HT-29 (cell line): ENCODE measurements around the gene PRG3. TPM values are rescaled to one million over a fixed set of nuclear protein-coding genes. Genes with fewer than 3 reads are reported as not detected.

Experiments used
- DNase-seq: peaks from one replicate; pipeline ENCODE4 v3.0.0-alpha.2; 2015; ENCODE audit warnings: low spot score
- total RNA-seq: library from RNA; depleted of rRNA; stranded (reverse); fragments of >200 nt; shearing (Covaris generic); gene quantifications from 2 replicates; pipeline ENCODE4 v1.2.3, GENCODE V29; 2014

The PRG3 gene
- total RNA-seq, 1 experiment from 2014 or later: not detected

- no peak for DNase-seq
Observed at GRCh38 chr11:57391539-57391938, 10.6 kb upstream of the PRG3 start.

GRCh38 chr11:57391111-57391510 is 10.2 kb upstream of the PRG3 start:
- DNase-seq: no peak

- no peak for DNase-seq
Observed at GRCh38 chr11:57390535-57390934, 9.6 kb upstream of the PRG3 start, which contains the start of gene PRG2. Gene PRG2, minus strand, starts transcription at chr11:57390650. Its CDS starts 706 bp downstream, at chr11:57389944.

- no peak for DNase-seq
Observed at GRCh38 chr11:57387289-57388030, 6.5 kb upstream of the PRG3 start.

- no peak for DNase-seq
Observed at GRCh38 chr11:57386178-57386940, 5.4 kb upstream of the PRG3 start.

GRCh38 chr11:57379732-57380131 is 1.2 kb downstream of the PRG3 start:
- DNase-seq: peak; percentile 28

GRCh38 chr11:57378186-57378585 is 2.8 kb downstream of the PRG3 start:
- no peak for DNase-seq

GRCh38 chr11:57377107-57377506 is 3.8 kb downstream of the PRG3 start:
- DNase-seq: no peak

GRCh38 chr11:57376095-57377090 is 4.6 kb downstream of the PRG3 start:
- no peak for DNase-seq

GRCh38 chr11:57375490-57375889 is 5.5 kb downstream of the PRG3 start:
- no peak for DNase-seq

- DNase-seq: no peak
Observed at GRCh38 chr11:57374966-57375365, 6.0 kb downstream of the PRG3 start.

- no peak for DNase-seq
Observed at GRCh38 chr11:57373146-57373545, 7.8 kb downstream of the PRG3 start.

GRCh38 chr11:57370941-57371340 is 10.0 kb downstream of the PRG3 start:
- DNase-seq: no peak

GRCh38 chr11:57370251-57370650 is 10.7 kb downstream of the PRG3 start:
- DNase-seq: no peak

- no peak for DNase-seq
Observed at GRCh38 chr11:57368845-57369232, 12.1 kb downstream of the PRG3 start.

- DNase-seq: no peak
Observed at GRCh38 chr11:57368106-57368844, 12.7 kb downstream of the PRG3 start.

- DNase-seq: no peak
Observed at GRCh38 chr11:57364851-57365660, 15.9 kb downstream of the PRG3 start.

- no peak for DNase-seq
Observed at GRCh38 chr11:57363131-57364080, 17.5 kb downstream of the PRG3 start.

- no peak for DNase-seq
Observed at GRCh38 chr11:57361926-57362325, 19.0 kb downstream of the PRG3 start.
